ENCODE data around the gene CLECL1. TPM values are rescaled to one million over a fixed set of nuclear protein-coding genes. Genes with fewer than 3 reads are reported as not detected.

CLECL1 gene
- polyA plus RNA-seq, 1 of the 3 experiments (the other 2 are of a cell fraction) = not detected

DNA sequence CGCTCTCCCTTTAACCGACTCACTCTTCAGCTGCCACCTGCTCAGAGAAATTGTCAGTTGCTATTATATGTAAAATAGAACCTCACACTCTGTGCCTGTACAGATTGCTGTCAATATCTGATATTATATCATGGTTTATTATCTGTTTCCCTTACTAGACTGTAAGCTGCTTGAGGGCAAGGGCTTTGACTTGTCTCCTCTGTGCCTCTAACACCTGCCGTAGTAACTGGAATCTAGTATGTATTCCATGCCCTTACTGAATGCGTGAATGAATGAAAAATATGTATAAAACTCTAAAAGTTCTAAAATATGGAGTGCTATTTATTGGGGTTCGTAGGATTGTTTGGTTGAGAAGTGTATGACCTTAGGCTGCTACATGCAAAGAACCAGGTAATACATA, 29.5 kb upstream of the CLECL1 start:
- H3K79me2 ChIP-seq (ENCODE audit: insufficient read depth) = no peaks in the 10 kb centered on the region
- WGBS (ENCODE audit: low lambda C conversion rate) = 21% methylated on average over 5 of the region's 5 CpGs
- POLR2A ChIA-PET = no interaction called here

DNA sequence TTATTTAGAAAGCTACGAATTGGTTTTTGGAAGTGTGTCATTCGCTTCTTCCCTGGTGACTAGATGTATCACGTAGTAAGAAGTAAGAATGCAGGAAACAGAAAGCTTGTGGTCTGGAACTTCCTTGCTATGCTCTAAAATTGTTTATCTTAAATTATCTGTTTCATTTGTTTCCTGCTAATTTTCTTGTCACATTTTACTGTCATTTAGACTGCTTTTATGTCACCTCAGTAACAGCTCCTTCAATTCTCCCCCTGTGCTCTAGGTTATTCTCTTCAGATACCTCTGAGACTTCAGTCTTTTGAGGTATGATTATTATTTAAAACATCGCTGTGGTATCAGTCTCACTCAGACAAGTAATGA, 28.5 kb upstream of the CLECL1 start:
- Histone ChIP-seq H3K27me3 (ENCODE audit: insufficient read depth) (peaks cover 9% of the 10 kb centered on the region; the same call in 1 of the 2 replicates), H3K4me2 (no peak overlapping the region), H3K9ac (no peak overlapping the region), H3K4me1 (ENCODE audit: control insufficient read depth in 1 of 2, insufficient read depth in 2 of 2, low read depth in 1 of 2, low read length in 1 of 2) (no peaks in the 10 kb centered on the region), H3K27ac (ENCODE audit: low read depth in 2 of 2, low read length in 1 of 2) (no peak overlapping the region), H3K9me3 (no peaks in the 10 kb centered on the region), H3K4me3 (ENCODE audit: low read depth in 2 of 2, low read length in 1 of 2) (no peak overlapping the region), H3K36me3 (replicated peaks in 1 of 2; ENCODE audit: control insufficient read depth in 1 of 2, insufficient read depth in 2 of 2, low read length in 1 of 2) (no peaks in the 10 kb centered on the region), H3K79me2 (ENCODE audit: insufficient read depth) (no peaks in the 10 kb centered on the region), H2AFZ (ENCODE audit: low read depth) (no peak overlapping the region), H3F3A (replicated peaks; ENCODE audit: insufficient read depth) (no peaks in the 10 kb centered on the region), H4K20me1 (ENCODE audit: insufficient read depth) (no peaks in the 10 kb centered on the region), H3K9me2 (no peaks in the 10 kb centered on the region)
- DNase-seq = no peak
- POLR2A ChIA-PET = no interaction called here
- 7% methylated on average over 4 of the region's 4 CpGs for WGBS (ENCODE audit: low lambda C conversion rate)
- CTCF ChIA-PET = interaction anchor here (5.7 kb wide), 1 partner anchor 12 kb away, joined by 51 read pairs; no protein-coding TSS in a partner anchor
- TF ChIP-seq GABPA (IDR thresholded peaks at IDR 0.05; ENCODE audit: low read depth) (no peak), SIN3A (IDR thresholded peaks at IDR 0.05; ENCODE audit: borderline replicate concordance, low read depth, low read length) (no peak), NRF1 (IDR thresholded peaks at IDR 0.05; ENCODE audit: low read depth, low read length) (no peak), TCF12 (IDR thresholded peaks at IDR 0.05) (no peak), RAD21 (IDR thresholded peaks at IDR 0.05; ENCODE audit: low read length) (no peak), NFIC (IDR thresholded peaks at IDR 0.05; ENCODE audit: borderline replicate concordance) (no peak), FOXM1 (IDR thresholded peaks at IDR 0.05; ENCODE audit: low read depth) (no peak), RCOR1 (IDR thresholded peaks at IDR 0.05; ENCODE audit: low read length) (no peak), JUND (IDR thresholded peaks at IDR 0.05) (no peak)
- TF ChIP-seq, protein P1, sequence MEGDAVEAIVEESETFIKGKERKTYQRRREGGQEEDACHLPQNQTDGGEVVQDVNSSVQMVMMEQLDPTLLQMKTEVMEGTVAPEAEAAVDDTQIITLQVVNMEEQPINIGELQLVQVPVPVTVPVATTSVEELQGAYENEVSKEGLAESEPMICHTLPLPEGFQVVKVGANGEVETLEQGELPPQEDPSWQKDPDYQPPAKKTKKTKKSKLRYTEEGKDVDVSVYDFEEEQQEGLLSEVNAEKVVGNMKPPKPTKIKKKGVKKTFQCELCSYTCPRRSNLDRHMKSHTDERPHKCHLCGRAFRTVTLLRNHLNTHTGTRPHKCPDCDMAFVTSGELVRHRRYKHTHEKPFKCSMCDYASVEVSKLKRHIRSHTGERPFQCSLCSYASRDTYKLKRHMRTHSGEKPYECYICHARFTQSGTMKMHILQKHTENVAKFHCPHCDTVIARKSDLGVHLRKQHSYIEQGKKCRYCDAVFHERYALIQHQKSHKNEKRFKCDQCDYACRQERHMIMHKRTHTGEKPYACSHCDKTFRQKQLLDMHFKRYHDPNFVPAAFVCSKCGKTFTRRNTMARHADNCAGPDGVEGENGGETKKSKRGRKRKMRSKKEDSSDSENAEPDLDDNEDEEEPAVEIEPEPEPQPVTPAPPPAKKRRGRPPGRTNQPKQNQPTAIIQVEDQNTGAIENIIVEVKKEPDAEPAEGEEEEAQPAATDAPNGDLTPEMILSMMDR (IDR thresholded peaks at IDR 0.05) = no peak
- TF ChIP-seq, protein P2, sequence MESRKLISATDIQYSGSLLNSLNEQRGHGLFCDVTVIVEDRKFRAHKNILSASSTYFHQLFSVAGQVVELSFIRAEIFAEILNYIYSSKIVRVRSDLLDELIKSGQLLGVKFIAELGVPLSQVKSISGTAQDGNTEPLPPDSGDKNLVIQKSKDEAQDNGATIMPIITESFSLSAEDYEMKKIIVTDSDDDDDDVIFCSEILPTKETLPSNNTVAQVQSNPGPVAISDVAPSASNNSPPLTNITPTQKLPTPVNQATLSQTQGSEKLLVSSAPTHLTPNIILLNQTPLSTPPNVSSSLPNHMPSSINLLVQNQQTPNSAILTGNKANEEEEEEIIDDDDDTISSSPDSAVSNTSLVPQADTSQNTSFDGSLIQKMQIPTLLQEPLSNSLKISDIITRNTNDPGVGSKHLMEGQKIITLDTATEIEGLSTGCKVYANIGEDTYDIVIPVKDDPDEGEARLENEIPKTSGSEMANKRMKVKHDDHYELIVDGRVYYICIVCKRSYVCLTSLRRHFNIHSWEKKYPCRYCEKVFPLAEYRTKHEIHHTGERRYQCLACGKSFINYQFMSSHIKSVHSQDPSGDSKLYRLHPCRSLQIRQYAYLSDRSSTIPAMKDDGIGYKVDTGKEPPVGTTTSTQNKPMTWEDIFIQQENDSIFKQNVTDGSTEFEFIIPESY (IDR thresholded peaks at IDR 0.05; ENCODE audit: borderline replicate concordance, low read depth) = no peak

More for the DNA sequence above, 29.5 kb upstream of the CLECL1 start:
- H3K36me3 ChIP-seq (replicated peaks in 1 of 2; ENCODE audit: control insufficient read depth in 1 of 2, insufficient read depth in 2 of 2, low read length in 1 of 2) = no peaks in the 10 kb centered on the region
- H3F3A ChIP-seq (replicated peaks; ENCODE audit: insufficient read depth) = no peaks in the 10 kb centered on the region
- no peak overlapping the region for H3K9ac ChIP-seq
- no peak overlapping the region for H3K27ac ChIP-seq (ENCODE audit: low read depth in 2 of 2, low read length in 1 of 2)
- H3K4me3 ChIP-seq (ENCODE audit: low read depth in 2 of 2, low read length in 1 of 2) = no peak overlapping the region
- H3K9me3 ChIP-seq = no peaks in the 10 kb centered on the region
- H2AFZ ChIP-seq (ENCODE audit: low read depth) = no peak overlapping the region
- no peaks in the 10 kb centered on the region for H3K4me1 ChIP-seq (ENCODE audit: control insufficient read depth in 1 of 2, insufficient read depth in 2 of 2, low read depth in 1 of 2, low read length in 1 of 2)
- H3K9me2 ChIP-seq = no peaks in the 10 kb centered on the region
- peaks cover 9% of the 10 kb centered on the region; the same call in 1 of the 2 replicates for H3K27me3 ChIP-seq (ENCODE audit: insufficient read depth)
- CTCF ChIA-PET = interaction anchor here (0.5 to 5.7 kb wide), 2 partner anchors 13 to 1405 kb away, joined by 4 to 51 read pairs; no protein-coding TSS in a partner anchor
- no peak for DNase-seq
- H4K20me1 ChIP-seq (ENCODE audit: insufficient read depth) = no peaks in the 10 kb centered on the region
- TF ChIP-seq TEAD4 (IDR thresholded peaks at IDR 0.05; ENCODE audit: borderline replicate concordance, insufficient read depth) = no peak
- TF ChIP-seq JUND (IDR thresholded peaks at IDR 0.05) = no peak
- no peak for TF ChIP-seq NRF1 (IDR thresholded peaks at IDR 0.05; ENCODE audit: low read depth, low read length)
- TF ChIP-seq, protein P3, sequence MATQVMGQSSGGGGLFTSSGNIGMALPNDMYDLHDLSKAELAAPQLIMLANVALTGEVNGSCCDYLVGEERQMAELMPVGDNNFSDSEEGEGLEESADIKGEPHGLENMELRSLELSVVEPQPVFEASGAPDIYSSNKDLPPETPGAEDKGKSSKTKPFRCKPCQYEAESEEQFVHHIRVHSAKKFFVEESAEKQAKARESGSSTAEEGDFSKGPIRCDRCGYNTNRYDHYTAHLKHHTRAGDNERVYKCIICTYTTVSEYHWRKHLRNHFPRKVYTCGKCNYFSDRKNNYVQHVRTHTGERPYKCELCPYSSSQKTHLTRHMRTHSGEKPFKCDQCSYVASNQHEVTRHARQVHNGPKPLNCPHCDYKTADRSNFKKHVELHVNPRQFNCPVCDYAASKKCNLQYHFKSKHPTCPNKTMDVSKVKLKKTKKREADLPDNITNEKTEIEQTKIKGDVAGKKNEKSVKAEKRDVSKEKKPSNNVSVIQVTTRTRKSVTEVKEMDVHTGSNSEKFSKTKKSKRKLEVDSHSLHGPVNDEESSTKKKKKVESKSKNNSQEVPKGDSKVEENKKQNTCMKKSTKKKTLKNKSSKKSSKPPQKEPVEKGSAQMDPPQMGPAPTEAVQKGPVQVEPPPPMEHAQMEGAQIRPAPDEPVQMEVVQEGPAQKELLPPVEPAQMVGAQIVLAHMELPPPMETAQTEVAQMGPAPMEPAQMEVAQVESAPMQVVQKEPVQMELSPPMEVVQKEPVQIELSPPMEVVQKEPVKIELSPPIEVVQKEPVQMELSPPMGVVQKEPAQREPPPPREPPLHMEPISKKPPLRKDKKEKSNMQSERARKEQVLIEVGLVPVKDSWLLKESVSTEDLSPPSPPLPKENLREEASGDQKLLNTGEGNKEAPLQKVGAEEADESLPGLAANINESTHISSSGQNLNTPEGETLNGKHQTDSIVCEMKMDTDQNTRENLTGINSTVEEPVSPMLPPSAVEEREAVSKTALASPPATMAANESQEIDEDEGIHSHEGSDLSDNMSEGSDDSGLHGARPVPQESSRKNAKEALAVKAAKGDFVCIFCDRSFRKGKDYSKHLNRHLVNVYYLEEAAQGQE (IDR thresholded peaks at IDR 0.05; ENCODE audit: low read depth, low read length) = no peak
- no peak for TF ChIP-seq SMC3 (IDR thresholded peaks at IDR 0.05; ENCODE audit: low read depth, low read length)
- TF ChIP-seq, protein P4, sequence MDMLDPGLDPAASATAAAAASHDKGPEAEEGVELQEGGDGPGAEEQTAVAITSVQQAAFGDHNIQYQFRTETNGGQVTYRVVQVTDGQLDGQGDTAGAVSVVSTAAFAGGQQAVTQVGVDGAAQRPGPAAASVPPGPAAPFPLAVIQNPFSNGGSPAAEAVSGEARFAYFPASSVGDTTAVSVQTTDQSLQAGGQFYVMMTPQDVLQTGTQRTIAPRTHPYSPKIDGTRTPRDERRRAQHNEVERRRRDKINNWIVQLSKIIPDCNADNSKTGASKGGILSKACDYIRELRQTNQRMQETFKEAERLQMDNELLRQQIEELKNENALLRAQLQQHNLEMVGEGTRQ (IDR thresholded peaks at IDR 0.05; ENCODE audit: borderline replicate concordance, low read depth, low read length) = no peak
- TF ChIP-seq, protein P5, sequence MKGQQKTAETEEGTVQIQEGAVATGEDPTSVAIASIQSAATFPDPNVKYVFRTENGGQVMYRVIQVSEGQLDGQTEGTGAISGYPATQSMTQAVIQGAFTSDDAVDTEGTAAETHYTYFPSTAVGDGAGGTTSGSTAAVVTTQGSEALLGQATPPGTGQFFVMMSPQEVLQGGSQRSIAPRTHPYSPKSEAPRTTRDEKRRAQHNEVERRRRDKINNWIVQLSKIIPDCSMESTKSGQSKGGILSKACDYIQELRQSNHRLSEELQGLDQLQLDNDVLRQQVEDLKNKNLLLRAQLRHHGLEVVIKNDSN (IDR thresholded peaks at IDR 0.05; ENCODE audit: borderline replicate concordance, low read depth) = no peak
- no peak for TF ChIP-seq NFIC (IDR thresholded peaks at IDR 0.05; ENCODE audit: borderline replicate concordance)
- TF ChIP-seq CHD2 (IDR thresholded peaks at IDR 0.05; ENCODE audit: low read length, partially characterized antibody) = no peak
- no peak overlapping the region for H3K4me2 ChIP-seq

Measured in SK-N-SH (cell line).